B cell (primary cell): ENCODE measurements around the gene BCAR1. TPM values are rescaled to one million over a fixed set of nuclear protein-coding genes. Genes with fewer than 3 reads are reported as not detected.

Source experiments
- ATAC-seq: fragments of 200-7000 bp; cut with Tn5 transposase; one replicate; pipeline ENCODE4 v1.10.0; 2021; ENCODE audit warnings: low read depth, mild to moderate bottlenecking, moderate number of reproducible peaks, moderate library complexity
- CTCF ChIA-PET: fragments of 350-600 bp; sonication (Branson Sonifier 250); formaldehyde crosslinking; loops from one replicate; lab custom pipeline; 2021; ENCODE audit warnings: antibody characterized with exemption, inconsistent platforms; lab: Charles Lee
- POLR2A ChIA-PET: fragments of 350-600 bp; sonication (Branson Sonifier 250); formaldehyde crosslinking; loops from one replicate; lab custom pipeline; 2021; ENCODE audit warnings: antibody characterized with exemption; lab: Charles Lee
- DNase-seq: peaks from one replicate; pipeline ENCODE4 v3.0.0; 2013
- H2AFZ ChIP-seq: 2 replicates; pipeline ENCODE4 v1.6.1; 2012; ENCODE audit warnings: mild to moderate bottlenecking, low read depth, low read length; ENCODE audit not compliant: insufficient read depth, poor library complexity, severe bottlenecking
- H3K27ac ChIP-seq, 2 donors: 1 replicate in 1 of 2; 2 replicates in 1 of 2; pipeline ENCODE4 v1.5.1; 2012 to 2013; ENCODE audit warnings: low read length in 2 of 2, mild to moderate bottlenecking in 2 of 2, moderate library complexity in 1 of 2
- H3K27me3 ChIP-seq, 4 experiments: fragments of 200-600 bp in 1 of 4; sonication (generic) in 1 of 4; replicated peaks in 1 of 4; 1 replicate in 2 of 4; 2 replicates in 2 of 4; pipeline versions ENCODE4 v1.6.1 to v1.7.0; 2013 to 2016; ENCODE audit warnings: low read length in 3 of 4, mild to moderate bottlenecking in 2 of 4, mixed read lengths in 1 of 4, moderate library complexity in 1 of 4; ENCODE audit not compliant: insufficient read depth in 4 of 4, control insufficient read depth in 3 of 4; ENCODE audit errors: control extremely low read depth in 1 of 4
- H3K36me3 ChIP-seq, 2 experiments: replicated peaks in 1 of 2; 1 replicate in 1 of 2; 2 replicates in 1 of 2; pipeline versions ENCODE4 v1.6.1 to v1.7.1; 2013; ENCODE audit warnings: low read length in 1 of 2; ENCODE audit not compliant: insufficient read depth in 2 of 2, control insufficient read depth in 1 of 2; ENCODE audit errors: control extremely low read depth in 1 of 2, extremely low read depth in 1 of 2
- H3K4me1 ChIP-seq, 2 donors: fragments of 200-600 bp in 1 of 2; sonication (generic) in 1 of 2; 1 replicate in 1 of 2; 2 replicates in 1 of 2; pipeline versions ENCODE4 v1.5.1 to v1.6.1; 2013 to 2017; ENCODE audit warnings: low read length in 2 of 2; ENCODE audit not compliant: control insufficient read depth in 2 of 2, insufficient read depth in 2 of 2
- H3K4me2 ChIP-seq: replicated peaks from 2 replicates; pipeline ENCODE3; 2012; ENCODE audit warnings: mild to moderate bottlenecking, low read depth, low read length; ENCODE audit not compliant: poor library complexity, severe bottlenecking
- H3K4me3 ChIP-seq, 5 experiments: fragments of 200-600 bp in 1 of 5; sonication (generic) in 1 of 5; 1 replicate in 3 of 5; 2 replicates in 2 of 5; pipeline versions ENCODE4 v1.5.1 to v1.7.0; 2011 to 2016; ENCODE audit warnings: low read length in 4 of 5, mild to moderate bottlenecking in 4 of 5, low read depth in 2 of 5, control low read depth in 1 of 5, moderate library complexity in 1 of 5; ENCODE audit not compliant: insufficient read depth in 1 of 5; ENCODE audit errors: control extremely low read depth in 1 of 5, extremely low read depth in 1 of 5
- H3K79me2 ChIP-seq: fragments of 200-600 bp; sonication (generic); one replicate; pipeline ENCODE4 v1.6.0; 2016; ENCODE audit warnings: low read length; ENCODE audit not compliant: control insufficient read depth, insufficient read depth
- H3K9ac ChIP-seq: fragments of 200-600 bp; sonication (generic); 2 replicates; pipeline ENCODE4 v1.6.1; 2017; ENCODE audit warnings: mild to moderate bottlenecking, low read length, moderate library complexity
- H3K9me3 ChIP-seq, 3 donors: one replicate each; pipeline versions ENCODE4 v1.6.1 to v1.7.1; 2013; ENCODE audit warnings: low read length in 2 of 3; ENCODE audit not compliant: control insufficient read depth in 2 of 3, insufficient read depth in 1 of 3; ENCODE audit errors: control extremely low read depth in 1 of 3
- H4K20me1 ChIP-seq: 2 replicates; pipeline ENCODE4 v1.6.0; 2012; ENCODE audit warnings: mild to moderate bottlenecking, low read length; ENCODE audit not compliant: insufficient read depth, control insufficient read depth, poor library complexity, severe bottlenecking
- H3K27ac Mint-ChIP-seq: one replicate; pipeline ENCODE4 v1.8.0; 2021; ENCODE audit warnings: mixed read lengths
- H3K27me3 Mint-ChIP-seq: one replicate; pipeline ENCODE4 v1.8.0; 2021; ENCODE audit warnings: mixed read lengths
- H3K4me1 Mint-ChIP-seq: one replicate; pipeline ENCODE4 v1.8.0; 2021; ENCODE audit warnings: mixed read lengths
- H3K4me3 Mint-ChIP-seq: one replicate; pipeline ENCODE4 v1.8.0; 2021; ENCODE audit warnings: mixed read lengths
- H3K9me3 Mint-ChIP-seq: one replicate; pipeline ENCODE4 v1.8.0; 2022; ENCODE audit warnings: mixed read lengths; ENCODE audit not compliant: insufficient read depth
- CTCF ChIP-seq: fragments of 200-600 bp; IDR thresholded peaks from one replicate; pipeline ENCODE4 v1.8.0; 2022; ENCODE audit warnings: antibody characterized with exemption, mild to moderate bottlenecking
- EZH2 ChIP-seq: IDR thresholded peaks from 2 replicates; pipeline ENCODE4 v1.6.1; 2012; ENCODE audit warnings: borderline replicate concordance, low read depth, mild to moderate bottlenecking, moderate library complexity, low read length; ENCODE audit not compliant: insufficient read depth, poor library complexity, severe bottlenecking
- WGBS: methylation state at CpG from one replicate; pipeline ENCODE4 v1.1.5; 2013; ENCODE audit warnings: missing lambda C conversion rate; ENCODE audit not compliant: insufficient coverage; 5-methylcytosine and 5-hydroxymethylcytosine counted together
- intact Hi-C: fragments of 100-400 bp; cut with micrococcal nuclease; formaldehyde crosslinking; loops from one replicate; pipeline ENCODE4 v1.10.0; 2022
- polyA plus RNA-seq: library from polyadenylated mRNA; depleted of rRNA; stranded (reverse); fragments of >200 nt; gene quantifications from 2 replicates; pipeline ENCODE4 v1.2.3, GENCODE V29; 2012
- total RNA-seq, 2 donors: library from RNA; stranded (reverse); fragments of 120-200 nt in 1 of 2; gene quantifications; 1 replicate in 1 of 2; 2 replicates in 1 of 2; pipeline versions ENCODE4 v1.2.3 to v1.2.4, GENCODE V29; 2013 to 2022

Gene BCAR1
- total and polyA plus RNA-seq, 2 donors (not counting 1 experiment from before 2014, with no cell fraction given) = not detected

GRCh38 chr16:75267631-75268264 is 16.3 kb upstream of the BCAR1 start:
- WGBS = 93% methylated on average over 7 of the region's 10 CpGs
- H3K27me3 Mint-ChIP-seq = peaks cover 33% of the 10 kb centered on the region
- no peak overlapping the region for H3K27ac Mint-ChIP-seq
- Histone ChIP-seq H3K9me3 (peaks cover 0 to 22% (median 0%) of the 10 kb centered on the region in 3 donors), H3K27ac (no peak overlapping the region), H3K4me1 (peaks cover 14 to 18% of the 10 kb centered on the region in 2 donors), H3K27me3 (peaks cover 0 to 62% (median 24%) of the 10 kb centered on the region in 4 experiments), H3K79me2 (no peaks in the 10 kb centered on the region), H3K9ac (no peak overlapping the region), H4K20me1 (no peaks in the 10 kb centered on the region), H3K4me3 (no peak overlapping the region), H3K36me3 (no peaks in the 10 kb centered on the region), H2AFZ (no peak overlapping the region), H3K4me2 (no peak overlapping the region)
- TF ChIP-seq EZH2 = no peak
- TF ChIP-seq CTCF = no peak
- ChIA-PET CTCF (no interaction called here), POLR2A (no interaction called here)
- ATAC-seq (no peak), DNase-seq (no peak)
- no peak overlapping the region for H3K4me3 Mint-ChIP-seq
- intact Hi-C loops = no loop called here
- no peaks in the 10 kb centered on the region for H3K9me3 Mint-ChIP-seq
- H3K4me1 Mint-ChIP-seq = peaks cover 11% of the 10 kb centered on the region

- no peak for ATAC-seq
- Histone ChIP-seq H3K4me3 (no peak overlapping the region), H3K27ac (no peak overlapping the region), H3K9me3 (peaks cover 0 to 22% (median 0%) of the 10 kb centered on the region in 3 donors), H3K36me3 (no peaks in the 10 kb centered on the region), H3K79me2 (no peaks in the 10 kb centered on the region), H4K20me1 (no peaks in the 10 kb centered on the region), H2AFZ (no peak overlapping the region), H3K27me3 (peaks cover 0 to 63% (median 24%) of the 10 kb centered on the region in 4 experiments), H3K4me1 (peaks cover 14 to 18% of the 10 kb centered on the region in 2 donors), H3K4me2 (no peak overlapping the region), H3K9ac (no peak overlapping the region)
- ChIA-PET CTCF (interaction anchor here (0.6 kb wide), 1 partner anchor 170 kb away, joined by 3 read pairs; no protein-coding TSS in a partner anchor), POLR2A (no interaction called here)
- Mint-ChIP-seq H3K4me3 (peak overlapping the region; percentile 80), H3K27me3 (peaks cover 40% of the 10 kb centered on the region), H3K27ac (no peak overlapping the region), H3K9me3 (no peaks in the 10 kb centered on the region), H3K4me1 (peaks cover 11% of the 10 kb centered on the region)
- WGBS = 86% methylated on average over 24 of the region's 27 CpGs
- TF ChIP-seq CTCF (no peak), EZH2 (no peak)
- DNase-seq = no peak
- intact Hi-C loops = no loop called here
Observed at GRCh38 chr16:75266738-75267630, 15.6 kb upstream of the BCAR1 start.
